Measurements from ENCODE around the gene ZFPM1. TPM values are rescaled to one million over a fixed set of nuclear protein-coding genes. Genes with fewer than 3 reads are reported as not detected.
"Not testable (repeated sequence)": the region's sequence is repeated elsewhere in the genome, so short reads cannot be mapped to it uniquely, and the experiment has no call there.

ZFPM1 gene
- polyA plus RNA-seq, 1 of the 3 experiments (the other 2 are of a cell fraction), result 1.2 TPM

DNA sequence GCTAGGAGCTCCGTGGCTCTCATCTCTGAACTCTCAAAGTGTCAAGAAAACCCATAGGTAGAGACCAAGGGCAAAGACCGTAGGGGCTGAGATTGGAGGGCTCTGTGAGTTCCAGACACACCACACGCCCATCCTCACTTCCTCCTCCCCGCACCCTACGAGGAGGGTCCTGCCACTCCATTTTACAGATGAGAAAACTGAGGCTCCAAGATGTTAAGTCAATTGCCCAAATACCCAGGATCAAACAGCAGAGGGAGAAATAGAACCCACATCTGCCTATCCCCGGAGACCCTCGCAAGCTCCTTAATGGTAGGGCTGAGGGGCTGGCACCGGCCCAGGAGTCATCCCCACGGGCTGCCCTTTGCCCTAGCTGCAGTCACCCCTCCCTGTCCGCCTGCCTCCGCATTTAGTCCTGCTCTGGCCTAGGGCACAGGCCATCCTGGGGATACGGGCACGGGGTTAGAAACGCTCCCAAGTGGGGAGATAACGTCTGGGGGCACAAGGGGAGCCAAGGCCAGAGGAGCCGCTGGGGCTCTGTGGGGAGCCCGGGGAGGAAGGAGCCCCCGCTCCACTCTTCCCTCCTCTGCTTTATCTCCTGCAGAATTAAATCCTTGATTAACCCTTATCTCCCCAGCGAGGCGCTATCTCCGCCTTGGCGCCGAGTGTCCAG, 63.0 kb downstream of the ZFPM1 start:
- Histone ChIP-seq H3K9ac (no peak overlapping the region), H4K20me1 (ENCODE audit: insufficient read depth) (no peaks in the 10 kb centered on the region), H3K27me3 (ENCODE audit: insufficient read depth) (no peaks in the 10 kb centered on the region), H3K36me3 (replicated peaks in 1 of 2; ENCODE audit: control insufficient read depth in 1 of 2, insufficient read depth in 2 of 2, low read length in 1 of 2) (no peaks in the 10 kb centered on the region), H3K79me2 (ENCODE audit: insufficient read depth) (no peaks in the 10 kb centered on the region), H3K27ac (ENCODE audit: low read depth in 2 of 2, low read length in 1 of 2) (no peak overlapping the region), H3K9me2 (no peaks in the 10 kb centered on the region), H3K9me3 (no peaks in the 10 kb centered on the region), H3F3A (replicated peaks; ENCODE audit: insufficient read depth) (no peaks in the 10 kb centered on the region), H3K4me2 (no peak overlapping the region), H2AFZ (ENCODE audit: low read depth) (no peak overlapping the region), H3K4me3 (ENCODE audit: low read depth in 2 of 2, low read length in 1 of 2) (no peak overlapping the region), H3K4me1 (ENCODE audit: control insufficient read depth in 1 of 2, insufficient read depth in 2 of 2, low read depth in 1 of 2, low read length in 1 of 2) (peaks cover 0 to 30% of the 10 kb centered on the region in 2 experiments; a peak in 1 of 4 replicates)
- 93% methylated on average over 19 of the region's 23 CpGs for WGBS (ENCODE audit: low lambda C conversion rate)
- TF ChIP-seq FOSL2 (IDR thresholded peaks at IDR 0.05; ENCODE audit: borderline replicate concordance, low read depth) (no peak), POLR2AphosphoS5 (IDR thresholded peaks at IDR 0.05; ENCODE audit: low read depth, low read length) (no peak), USF2 (IDR thresholded peaks at IDR 0.05; ENCODE audit: borderline replicate concordance, low read depth, low read length) (no peak), EZH2phosphoT487 (IDR thresholded peaks at IDR 0.05; ENCODE audit: borderline replicate concordance, low read depth) (no peak), ZBTB33 (IDR thresholded peaks at IDR 0.05; ENCODE audit: borderline replicate concordance, low read depth) (no peak), GATA2 (CRISPR knock-in tag; IDR thresholded peaks at IDR 0.05) (no peak), SMC3 (IDR thresholded peaks at IDR 0.05; ENCODE audit: low read depth, low read length) (no peak), TEAD4 (IDR thresholded peaks at IDR 0.05; ENCODE audit: borderline replicate concordance, insufficient read depth) (no peak), RAD21 (IDR thresholded peaks at IDR 0.05; ENCODE audit: low read length) (no peak), GABPA (IDR thresholded peaks at IDR 0.05; ENCODE audit: low read depth) (no peak)
- TF ChIP-seq, protein P1, sequence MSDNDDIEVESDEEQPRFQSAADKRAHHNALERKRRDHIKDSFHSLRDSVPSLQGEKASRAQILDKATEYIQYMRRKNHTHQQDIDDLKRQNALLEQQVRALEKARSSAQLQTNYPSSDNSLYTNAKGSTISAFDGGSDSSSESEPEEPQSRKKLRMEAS (IDR thresholded peaks at IDR 0.05; ENCODE audit: low read depth), result no peak
- POLR2A ChIA-PET, result interaction anchor here (1.0 kb wide), 1 partner anchor 64 kb away, joined by 4 read pairs; the partner anchor contains the start of gene ZFPM1
- DNase-seq, result no peak
- CTCF ChIA-PET, result interaction anchor here (1.1 to 1.4 kb wide), 2 partner anchors 12 to 37 kb away, joined by 3 to 4 read pairs; no protein-coding TSS in a partner anchor

- Histone ChIP-seq H2AFZ (ENCODE audit: low read depth) (no peak overlapping the region), H3K9me3 (no peaks in the 10 kb centered on the region), H3K27ac (ENCODE audit: low read depth in 2 of 2, low read length in 1 of 2) (no peak overlapping the region), H4K20me1 (ENCODE audit: insufficient read depth) (no peaks in the 10 kb centered on the region), H3K4me1 (ENCODE audit: control insufficient read depth in 1 of 2, insufficient read depth in 2 of 2, low read depth in 1 of 2, low read length in 1 of 2) (peaks cover 0 to 26% of the 10 kb centered on the region in 2 experiments; a peak in 1 of 4 replicates), H3K79me2 (ENCODE audit: insufficient read depth) (no peaks in the 10 kb centered on the region), H3K36me3 (replicated peaks in 1 of 2; ENCODE audit: control insufficient read depth in 1 of 2, insufficient read depth in 2 of 2, low read length in 1 of 2) (no peaks in the 10 kb centered on the region), H3K4me2 (no peak overlapping the region), H3K9me2 (no peaks in the 10 kb centered on the region), H3K4me3 (ENCODE audit: low read depth in 2 of 2, low read length in 1 of 2) (no peak overlapping the region), H3K27me3 (ENCODE audit: insufficient read depth) (no peaks in the 10 kb centered on the region), H3K9ac (no peak overlapping the region), H3F3A (replicated peaks; ENCODE audit: insufficient read depth) (no peaks in the 10 kb centered on the region)
- no peak for DNase-seq
- ChIA-PET POLR2A (no interaction called here), CTCF (interaction anchor here (1.4 kb wide), 1 partner anchor 11 kb away, joined by 4 read pairs; no protein-coding TSS in a partner anchor)
- no peak for TF ChIP-seq GATA2 (CRISPR knock-in tag; IDR thresholded peaks at IDR 0.05)
- no peak for TF ChIP-seq USF2 (IDR thresholded peaks at IDR 0.05; ENCODE audit: borderline replicate concordance, low read depth, low read length)
- TF ChIP-seq TEAD4 (IDR thresholded peaks at IDR 0.05; ENCODE audit: borderline replicate concordance, insufficient read depth), result no peak
- TF ChIP-seq EZH2phosphoT487 (IDR thresholded peaks at IDR 0.05; ENCODE audit: borderline replicate concordance, low read depth), result no peak
- no peak for TF ChIP-seq ELF1 (IDR thresholded peaks at IDR 0.05)
- no peak for TF ChIP-seq RFX5 (IDR thresholded peaks at IDR 0.05; ENCODE audit: low read length)
- TF ChIP-seq MXI1 (IDR thresholded peaks at IDR 0.05; ENCODE audit: low read depth, low read length), result no peak
- TF ChIP-seq RCOR1 (IDR thresholded peaks at IDR 0.05; ENCODE audit: low read length), result no peak
- TF ChIP-seq TAF1 (IDR thresholded peaks at IDR 0.05; ENCODE audit: borderline replicate concordance, low read depth, low read length), result no peak
- 87% methylated on average over 19 of the region's 20 CpGs for WGBS (ENCODE audit: low lambda C conversion rate)
These were observed 63.6 kb downstream of the ZFPM1 start for GRCh38 chr16:88516601-88517061.

DNA sequence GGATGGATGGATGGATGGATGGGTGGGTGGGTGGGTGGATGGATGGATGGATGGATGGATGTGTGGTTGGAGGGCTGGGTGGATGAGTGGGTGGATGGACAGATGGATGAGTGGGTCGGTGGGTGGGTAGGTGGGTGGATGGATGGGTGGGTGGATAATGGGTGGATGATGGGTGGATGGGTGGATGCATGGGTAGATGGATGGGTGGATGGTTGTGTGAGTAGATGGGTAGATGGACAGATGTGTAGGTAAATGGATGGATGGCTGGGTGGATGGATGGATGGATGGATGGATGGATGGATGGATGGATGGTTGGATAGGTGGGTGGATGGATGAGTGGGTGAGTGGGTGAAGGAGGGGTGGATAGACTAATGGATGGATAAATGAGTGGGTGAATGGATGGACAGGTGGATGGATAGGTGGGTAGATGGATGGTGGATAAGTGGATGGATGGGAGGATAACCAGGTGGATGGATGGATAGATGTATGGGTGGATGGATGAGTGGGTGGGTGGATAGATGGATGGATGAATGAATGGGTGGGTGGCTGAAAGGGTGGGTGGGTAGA, 64.2 kb downstream of the ZFPM1 start:
- H3K9me3 ChIP-seq; H3K4me2 ChIP-seq; H3K36me3 ChIP-seq (replicated peaks in 1 of 2; ENCODE audit: control insufficient read depth in 1 of 2, insufficient read depth in 2 of 2, low read length in 1 of 2); H2AFZ ChIP-seq (ENCODE audit: low read depth); H3K4me3 ChIP-seq (ENCODE audit: low read depth in 2 of 2, low read length in 1 of 2); H3K79me2 ChIP-seq (ENCODE audit: insufficient read depth); CTCF ChIA-PET; H3F3A ChIP-seq (replicated peaks; ENCODE audit: insufficient read depth); H4K20me1 ChIP-seq (ENCODE audit: insufficient read depth); H3K9me2 ChIP-seq; H3K9ac ChIP-seq; H3K27me3 ChIP-seq (ENCODE audit: insufficient read depth); POLR2A ChIA-PET; H3K27ac ChIP-seq (ENCODE audit: low read depth in 2 of 2, low read length in 1 of 2); DNase-seq: not testable (repeated sequence)
- peaks cover 0 to 19% of the 10 kb centered on the region in 2 experiments; a peak in 1 of 4 replicates for H3K4me1 ChIP-seq (ENCODE audit: control insufficient read depth in 1 of 2, insufficient read depth in 2 of 2, low read depth in 1 of 2, low read length in 1 of 2)
- 96% methylated on average over 1 of the region's 1 CpG for WGBS (ENCODE audit: low lambda C conversion rate)

Measured in SK-N-SH (cell line).